ENCODE results near the gene CCDC18.

The CCDC18 gene

GRCh38 chr1:93200714-93201113 lies 20.2 kb downstream of the CCDC18 start:
- H3K9me3 ChIP-seq (ENCODE audit: control insufficient read depth, insufficient read depth, low read depth, low read length) = no peaks in the 10 kb centered on the region
- H3K4me1 ChIP-seq (ENCODE audit: control insufficient read depth, insufficient read depth, low read length) = no peaks in the 10 kb centered on the region
- ChIA-PET POLR2A (no interaction called here), CTCF (no interaction called here)
- H3K4me3 ChIP-seq (ENCODE audit: low read depth, low read length) = no peak overlapping the region
- peaks cover 27 to 79% of the 10 kb centered on the region in 2 experiments for H3K36me3 ChIP-seq (ENCODE audit: control insufficient read depth in 2 of 2, insufficient read depth in 1 of 2, low read length in 2 of 2)
- H3K27ac ChIP-seq (ENCODE audit: extremely low read depth, low read depth, low read length) = no peak overlapping the region
- TF ChIP-seq ZNF10 (tag by site-specific recombination; IDR thresholded peaks at IDR 0.05) (no peak), ZNF221 (tag by site-specific recombination; IDR thresholded peaks at IDR 0.05; ENCODE audit: borderline replicate concordance) (no peak), ZNF843 (tag by site-specific recombination; IDR thresholded peaks at IDR 0.05) (no peak), ZNF114 (tag by site-specific recombination; IDR thresholded peaks at IDR 0.05) (no peak), ZBTB21 (tag by site-specific recombination; IDR thresholded peaks at IDR 0.05) (no peak), ZNF600 (tag by site-specific recombination; IDR thresholded peaks at IDR 0.05) (no peak), ZNF624 (tag by site-specific recombination; IDR thresholded peaks at IDR 0.05) (no peak), ZNF148 (tag by site-specific recombination; IDR thresholded peaks at IDR 0.05; ENCODE audit: borderline replicate concordance) (no peak), ZNF623 (tag by site-specific recombination; IDR thresholded peaks at IDR 0.05) (no peak), ZNF571 (tag by site-specific recombination; IDR thresholded peaks at IDR 0.05) (no peak), ZNF792 (tag by site-specific recombination; IDR thresholded peaks at IDR 0.05) (no peak), ZNF18 (tag by site-specific recombination; IDR thresholded peaks at IDR 0.05) (no peak), BCL6B (tag by site-specific recombination; IDR thresholded peaks at IDR 0.05) (no peak), ZNF112 (tag by site-specific recombination; IDR thresholded peaks at IDR 0.05) (no peak), ZNF416 (tag by site-specific recombination; IDR thresholded peaks at IDR 0.05) (no peak)

GRCh38 chr1:93205892-93206566 lies 25.5 kb downstream of the CCDC18 start:
- Histone ChIP-seq H3K27ac (ENCODE audit: extremely low read depth, low read depth, low read length) (no peak overlapping the region), H3K36me3 (ENCODE audit: control insufficient read depth in 2 of 2, insufficient read depth in 1 of 2, low read length in 2 of 2) (peaks cover 22 to 71% of the 10 kb centered on the region in 2 experiments), H3K9me3 (ENCODE audit: control insufficient read depth, insufficient read depth, low read depth, low read length) (no peaks in the 10 kb centered on the region), H3K4me3 (ENCODE audit: low read depth, low read length) (no peak overlapping the region), H3K4me1 (ENCODE audit: control insufficient read depth, insufficient read depth, low read length) (no peaks in the 10 kb centered on the region)
- ChIA-PET CTCF (no interaction called here), POLR2A (no interaction called here)
- TF ChIP-seq ZNF324 (tag by site-specific recombination; IDR thresholded peaks at IDR 0.05) = no peak
- no peak for TF ChIP-seq SALL2 (tag by site-specific recombination; IDR thresholded peaks at IDR 0.05; ENCODE audit: borderline replicate concordance)
- no peak for TF ChIP-seq ZNF76 (tag by site-specific recombination; IDR thresholded peaks at IDR 0.05; ENCODE audit: borderline replicate concordance, low read depth)
- TF ChIP-seq ZNF658 (tag by site-specific recombination; IDR thresholded peaks at IDR 0.05) = no peak
- no peak for TF ChIP-seq ZNF521 (tag by site-specific recombination; IDR thresholded peaks at IDR 0.05)
- no peak for TF ChIP-seq ZSCAN16 (tag by site-specific recombination; IDR thresholded peaks at IDR 0.05)
- TF ChIP-seq, protein P1, sequence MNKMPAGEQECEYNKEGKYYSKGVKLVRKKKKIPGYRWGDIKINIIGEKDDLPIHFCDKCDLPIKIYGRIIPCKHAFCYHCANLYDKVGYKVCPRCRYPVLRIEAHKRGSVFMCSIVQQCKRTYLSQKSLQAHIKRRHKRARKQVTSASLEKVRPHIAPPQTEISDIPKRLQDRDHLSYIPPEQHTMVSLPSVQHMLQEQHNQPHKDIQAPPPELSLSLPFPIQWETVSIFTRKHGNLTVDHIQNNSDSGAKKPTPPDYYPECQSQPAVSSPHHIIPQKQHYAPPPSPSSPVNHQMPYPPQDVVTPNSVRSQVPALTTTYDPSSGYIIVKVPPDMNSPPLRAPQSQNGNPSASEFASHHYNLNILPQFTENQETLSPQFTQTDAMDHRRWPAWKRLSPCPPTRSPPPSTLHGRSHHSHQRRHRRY (tag by site-specific recombination; IDR thresholded peaks at IDR 0.05) = no peak
- TF ChIP-seq GLI4 (tag by site-specific recombination; IDR thresholded peaks at IDR 0.05) = no peak
- TF ChIP-seq KLF1 (tag by site-specific recombination; IDR thresholded peaks at IDR 0.05) = no peak
- TF ChIP-seq ZNF169 (tag by site-specific recombination; IDR thresholded peaks at IDR 0.05) = no peak
